Measurements from ENCODE around the gene XRRA1.

- TF ChIP-seq ZSCAN5A (tag by site-specific recombination; IDR thresholded peaks at IDR 0.05) (no peak), ZNF398 (tag by site-specific recombination; IDR thresholded peaks at IDR 0.05) (no peak), YY1 (tag by site-specific recombination; IDR thresholded peaks at IDR 0.05) (no peak), CTCF (tag by site-specific recombination; IDR thresholded peaks at IDR 0.05) (no peak), ZNF544 (tag by site-specific recombination; IDR thresholded peaks at IDR 0.05) (no peak)
Observed at GRCh38 chr11:74809801-74810200, 139.1 kb downstream of the XRRA1 start.

Measured in HEK293 (cell line).